GM23338 (cell line): ENCODE measurements around the gene HCAR2.
"Not testable (repeated sequence)": the region's sequence is repeated elsewhere in the genome, so short reads cannot be mapped to it uniquely, and the experiment has no call there.

Experiments used
- CREB1 ChIP-seq: fragments of 250-450 bp; sonication (Bioruptor Pico); IDR thresholded peaks from 2 replicates; pipeline ENCODE4 v1.5.0; 2020; ENCODE audit warnings: low read depth, mild to moderate bottlenecking, moderate library complexity
- CTCF ChIP-seq, 2 experiments: fragments of 200-600 bp in 1 of 2; sonication (generic) in 1 of 2; conservative IDR thresholded peaks; 2 replicates each; pipeline versions ENCODE4 v1.5.1 to v1.6.1; 2016 to 2017; ENCODE audit warnings: antibody characterized with exemption in 2 of 2, low read depth in 2 of 2, mild to moderate bottlenecking in 2 of 2, moderate library complexity in 1 of 2
- EZH2 ChIP-seq: fragments of 200-600 bp; sonication (generic); IDR thresholded peaks from one replicate; pipeline ENCODE4 v1.8.0; 2017; ENCODE audit warnings: antibody characterized with exemption, mild to moderate bottlenecking, low read depth; ENCODE audit not compliant: unreplicated experiment
- EZH2phosphoT487 ChIP-seq: fragments of 200-600 bp; sonication (generic); IDR thresholded peaks from one replicate; pipeline ENCODE4 v1.8.1; 2018; ENCODE audit warnings: antibody characterized with exemption; ENCODE audit not compliant: unreplicated experiment
- JUNB ChIP-seq: IDR thresholded peaks from one replicate; pipeline ENCODE4 v1.6.1; 2016; ENCODE audit warnings: antibody characterized with exemption; ENCODE audit not compliant: unreplicated experiment
- POLR2AphosphoS5 ChIP-seq: IDR thresholded peaks from 2 replicates; pipeline ENCODE4 v1.6.1; 2016; ENCODE audit warnings: antibody characterized with exemption, low read depth
- REST ChIP-seq: IDR thresholded peaks from one replicate; pipeline ENCODE4 v1.6.1; 2018; ENCODE audit warnings: antibody characterized with exemption; ENCODE audit not compliant: unreplicated experiment
- STAT1 ChIP-seq: IDR thresholded peaks from one replicate; pipeline ENCODE4 v1.6.1; 2016; ENCODE audit warnings: antibody characterized with exemption; ENCODE audit not compliant: unreplicated experiment
- ZNF114 ChIP-seq: fragments of 250-450 bp; sonication (Bioruptor Pico); IDR thresholded peaks from 2 replicates; pipeline ENCODE4 v1.5.0; 2020; ENCODE audit warnings: mild to moderate bottlenecking, moderate library complexity
- ZNF331 ChIP-seq: fragments of 250-450 bp; sonication (Bioruptor Pico); IDR thresholded peaks from 2 replicates; pipeline ENCODE4 v1.5.0; 2020; ENCODE audit warnings: low read depth, mild to moderate bottlenecking, moderate library complexity

- not testable (repeated sequence) for TF ChIP-seq POLR2AphosphoS5; CTCF (conservative IDR thresholded peaks at IDR 0.05; ENCODE audit: low read depth in 2 of 2); REST; JUNB; CREB1; EZH2; EZH2phosphoT487; ZNF331 (CRISPR knock-in tag); ZNF114 (CRISPR knock-in tag); STAT1
Observed at GRCh38 chr12:122710341-122710740, 7.2 kb upstream of the HCAR2 start.
